WI38 (cell line): Measurements from ENCODE around the gene PARP1.

Experiments
- H3K4me3 ChIP-seq: 2 replicates; pipeline ENCODE4 v1.5.1; 2011; ENCODE audit warnings: low read depth, mild to moderate bottlenecking, control low read depth, low read length
- TF ChIP-seq, protein P1 (sequence below): IDR thresholded peaks from 2 replicates; pipeline ENCODE4 v1.5.1; 2012; ENCODE audit warnings: low read depth, mild to moderate bottlenecking, control low read depth, low read length

Gene PARP1

DNA sequence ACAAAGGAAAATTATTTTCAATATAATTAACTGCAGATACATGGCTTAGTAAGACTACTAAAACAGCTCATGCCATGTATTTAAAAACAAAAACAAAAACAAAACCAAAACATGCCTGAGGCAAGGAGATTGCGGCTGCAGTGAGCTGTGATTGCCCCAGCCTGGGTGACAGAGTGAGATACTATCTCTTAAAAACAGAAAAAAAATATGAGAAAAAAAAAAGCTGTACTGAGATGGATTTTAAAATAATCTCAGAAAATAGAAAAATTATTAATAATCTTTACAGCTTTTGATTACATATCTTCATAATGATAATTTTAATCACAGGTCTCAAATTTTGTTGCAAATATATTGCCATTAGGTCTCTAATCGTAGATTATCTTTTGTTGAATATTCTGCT lies 74.9 kb downstream of the PARP1 start:
- TF ChIP-seq, protein P1, sequence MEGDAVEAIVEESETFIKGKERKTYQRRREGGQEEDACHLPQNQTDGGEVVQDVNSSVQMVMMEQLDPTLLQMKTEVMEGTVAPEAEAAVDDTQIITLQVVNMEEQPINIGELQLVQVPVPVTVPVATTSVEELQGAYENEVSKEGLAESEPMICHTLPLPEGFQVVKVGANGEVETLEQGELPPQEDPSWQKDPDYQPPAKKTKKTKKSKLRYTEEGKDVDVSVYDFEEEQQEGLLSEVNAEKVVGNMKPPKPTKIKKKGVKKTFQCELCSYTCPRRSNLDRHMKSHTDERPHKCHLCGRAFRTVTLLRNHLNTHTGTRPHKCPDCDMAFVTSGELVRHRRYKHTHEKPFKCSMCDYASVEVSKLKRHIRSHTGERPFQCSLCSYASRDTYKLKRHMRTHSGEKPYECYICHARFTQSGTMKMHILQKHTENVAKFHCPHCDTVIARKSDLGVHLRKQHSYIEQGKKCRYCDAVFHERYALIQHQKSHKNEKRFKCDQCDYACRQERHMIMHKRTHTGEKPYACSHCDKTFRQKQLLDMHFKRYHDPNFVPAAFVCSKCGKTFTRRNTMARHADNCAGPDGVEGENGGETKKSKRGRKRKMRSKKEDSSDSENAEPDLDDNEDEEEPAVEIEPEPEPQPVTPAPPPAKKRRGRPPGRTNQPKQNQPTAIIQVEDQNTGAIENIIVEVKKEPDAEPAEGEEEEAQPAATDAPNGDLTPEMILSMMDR = no peak
- no peak overlapping the region for H3K4me3 ChIP-seq

- no peak overlapping the region for H3K4me3 ChIP-seq
- TF ChIP-seq, protein P1 = no peak
Observed at GRCh38 chr1:226329237-226329636, 78.7 kb downstream of the PARP1 start.

- no peak overlapping the region for H3K4me3 ChIP-seq
- TF ChIP-seq, protein P1 = no peak
Observed at GRCh38 chr1:226327761-226328162, 80.1 kb downstream of the PARP1 start.

DNA sequence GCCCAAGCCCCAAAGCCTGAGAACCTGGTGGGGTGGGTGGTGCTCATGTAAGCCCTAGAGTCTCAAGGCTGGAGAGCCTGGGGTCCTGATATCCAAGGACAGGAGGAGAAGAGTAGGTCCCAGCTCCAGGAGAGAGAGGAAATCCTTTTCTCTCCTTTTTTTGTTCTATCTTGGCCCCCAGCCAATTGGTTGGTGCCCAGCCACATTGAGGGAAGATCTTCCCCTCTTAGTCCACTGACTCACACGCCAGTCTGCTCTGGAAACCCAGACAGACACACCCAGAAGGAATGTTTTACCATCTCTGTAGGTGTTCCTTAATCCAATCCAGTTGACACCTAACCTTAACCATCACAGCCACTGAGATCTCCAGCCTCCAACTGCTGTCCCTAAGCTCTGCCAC lies 82.7 kb downstream of the PARP1 start:
- TF ChIP-seq, protein P1 = no peak
- H3K4me3 ChIP-seq = no peak overlapping the region

GRCh38 chr1:226324479-226324878 lies 83.4 kb downstream of the PARP1 start:
- TF ChIP-seq, protein P1 = no peak
- no peak overlapping the region for H3K4me3 ChIP-seq

DNA sequence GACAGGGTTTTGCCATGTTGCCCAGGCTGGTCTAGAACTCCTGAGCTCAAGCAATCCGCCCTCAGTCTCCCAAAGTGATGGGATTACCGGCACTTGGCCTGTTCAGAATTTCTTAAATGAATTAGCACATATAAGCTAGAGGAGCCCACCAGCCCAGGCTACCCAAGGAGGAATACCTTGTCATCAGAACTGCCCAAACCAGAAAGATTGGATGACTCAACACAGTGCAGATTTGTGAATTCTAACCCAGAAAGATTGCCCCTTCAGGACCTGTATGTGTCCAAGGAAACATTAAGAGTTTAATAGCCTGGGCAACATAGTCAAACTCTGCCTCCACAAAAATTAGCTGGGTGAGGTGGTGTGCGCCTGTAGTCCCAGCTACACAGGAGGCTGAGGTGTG lies 84.9 kb downstream of the PARP1 start:
- no peak overlapping the region for H3K4me3 ChIP-seq
- TF ChIP-seq, protein P1 = no peak

DNA sequence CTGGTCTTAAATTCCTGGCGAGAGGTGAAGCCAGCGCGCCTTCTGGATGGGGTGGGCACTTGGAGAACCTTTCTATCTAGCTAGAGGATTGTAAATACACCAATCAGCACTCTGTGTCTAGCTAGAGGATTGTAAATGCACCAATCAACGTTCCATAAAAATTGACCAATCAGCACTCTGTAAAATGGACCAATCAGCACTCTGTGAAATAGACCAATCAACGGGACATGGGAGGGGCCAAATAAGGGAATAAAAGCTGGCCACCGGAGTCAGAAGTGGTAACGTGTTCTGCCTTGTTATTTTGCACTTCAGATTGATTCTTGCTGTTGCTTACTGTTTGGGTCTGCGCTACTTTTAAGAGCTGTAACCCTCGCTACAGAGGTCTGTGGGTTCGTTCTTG lies 87.0 kb downstream of the PARP1 start:
- H3K4me3 ChIP-seq = no peak overlapping the region
- TF ChIP-seq, protein P1 = no peak
